ENCODE data around the gene RBMS1. TPM values are rescaled to one million over a fixed set of nuclear protein-coding genes. Genes with fewer than 3 reads are reported as not detected.

RBMS1 gene
- total RNA-seq, 1 donor from 2014 or later, result 102 TPM

- H3K4me1 ChIP-seq, result peaks cover 90% of the 10 kb centered on the region
- peak overlapping the region; percentile 51 for H3K27ac ChIP-seq
- H3K4me3 ChIP-seq, result no peak overlapping the region
- H3K9me3 ChIP-seq, result no peaks in the 10 kb centered on the region
- no peaks in the 10 kb centered on the region for H3K27me3 ChIP-seq
- DNase-seq, result no peak
- no peaks in the 10 kb centered on the region for H3K36me3 ChIP-seq
- TF ChIP-seq, protein P1, sequence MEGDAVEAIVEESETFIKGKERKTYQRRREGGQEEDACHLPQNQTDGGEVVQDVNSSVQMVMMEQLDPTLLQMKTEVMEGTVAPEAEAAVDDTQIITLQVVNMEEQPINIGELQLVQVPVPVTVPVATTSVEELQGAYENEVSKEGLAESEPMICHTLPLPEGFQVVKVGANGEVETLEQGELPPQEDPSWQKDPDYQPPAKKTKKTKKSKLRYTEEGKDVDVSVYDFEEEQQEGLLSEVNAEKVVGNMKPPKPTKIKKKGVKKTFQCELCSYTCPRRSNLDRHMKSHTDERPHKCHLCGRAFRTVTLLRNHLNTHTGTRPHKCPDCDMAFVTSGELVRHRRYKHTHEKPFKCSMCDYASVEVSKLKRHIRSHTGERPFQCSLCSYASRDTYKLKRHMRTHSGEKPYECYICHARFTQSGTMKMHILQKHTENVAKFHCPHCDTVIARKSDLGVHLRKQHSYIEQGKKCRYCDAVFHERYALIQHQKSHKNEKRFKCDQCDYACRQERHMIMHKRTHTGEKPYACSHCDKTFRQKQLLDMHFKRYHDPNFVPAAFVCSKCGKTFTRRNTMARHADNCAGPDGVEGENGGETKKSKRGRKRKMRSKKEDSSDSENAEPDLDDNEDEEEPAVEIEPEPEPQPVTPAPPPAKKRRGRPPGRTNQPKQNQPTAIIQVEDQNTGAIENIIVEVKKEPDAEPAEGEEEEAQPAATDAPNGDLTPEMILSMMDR (IDR thresholded peaks at IDR 0.05), result no peak
- no peak for ATAC-seq
- intact Hi-C loops (cut with DNase I), result no loop called here
These were observed 120.3 kb downstream of the RBMS1 start for GRCh38 chr2:160373263-160373662.

DNA sequence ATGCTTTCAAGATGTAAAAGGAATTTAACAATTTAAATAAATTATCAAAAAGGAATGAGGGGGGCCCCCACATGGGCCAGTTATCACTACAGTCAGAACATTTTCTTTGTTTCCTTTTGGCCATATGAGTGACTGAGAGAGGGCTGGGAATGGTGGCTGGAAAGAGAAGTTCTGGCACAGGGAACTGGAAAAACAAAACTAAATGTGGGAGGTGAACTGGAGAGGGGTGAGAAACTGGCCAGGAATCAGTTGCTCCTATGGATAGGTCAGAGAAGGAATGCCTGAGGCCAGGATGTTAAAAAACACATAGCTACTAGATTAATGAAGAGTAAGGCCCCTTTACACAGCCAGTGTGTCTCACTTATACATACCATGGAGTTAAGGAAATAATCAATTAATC is 121.0 kb downstream of the RBMS1 start:
- intact Hi-C loops (cut with DNase I), result no loop called here

GRCh38 chr2:160372010-160372356 is 121.6 kb downstream of the RBMS1 start:
- peak overlapping the region; percentile 52 for H3K27ac ChIP-seq
- H3K4me1 ChIP-seq, result peaks cover 90% of the 10 kb centered on the region
- no peak for ATAC-seq
- no peaks in the 10 kb centered on the region for H3K27me3 ChIP-seq
- H3K4me3 ChIP-seq, result no peak overlapping the region
- DNase-seq, result no peak
- no peaks in the 10 kb centered on the region for H3K36me3 ChIP-seq
- intact Hi-C loops (cut with DNase I), result no loop called here
- H3K9me3 ChIP-seq, result no peaks in the 10 kb centered on the region
- TF ChIP-seq, protein P1 (IDR thresholded peaks at IDR 0.05), result no peak

More for the DNA sequence above, 121.0 kb downstream of the RBMS1 start:
- no peaks in the 10 kb centered on the region for H3K27me3 ChIP-seq
- no peaks in the 10 kb centered on the region for H3K36me3 ChIP-seq
- no peaks in the 10 kb centered on the region for H3K9me3 ChIP-seq
- TF ChIP-seq, protein P1 (IDR thresholded peaks at IDR 0.05), result no peak
- no peak overlapping the region for H3K4me3 ChIP-seq
- DNase-seq, result no peak
- peak overlapping the region; percentile 53 for H3K27ac ChIP-seq
- H3K4me1 ChIP-seq, result peaks cover 90% of the 10 kb centered on the region
- ATAC-seq, result no peak

DNA sequence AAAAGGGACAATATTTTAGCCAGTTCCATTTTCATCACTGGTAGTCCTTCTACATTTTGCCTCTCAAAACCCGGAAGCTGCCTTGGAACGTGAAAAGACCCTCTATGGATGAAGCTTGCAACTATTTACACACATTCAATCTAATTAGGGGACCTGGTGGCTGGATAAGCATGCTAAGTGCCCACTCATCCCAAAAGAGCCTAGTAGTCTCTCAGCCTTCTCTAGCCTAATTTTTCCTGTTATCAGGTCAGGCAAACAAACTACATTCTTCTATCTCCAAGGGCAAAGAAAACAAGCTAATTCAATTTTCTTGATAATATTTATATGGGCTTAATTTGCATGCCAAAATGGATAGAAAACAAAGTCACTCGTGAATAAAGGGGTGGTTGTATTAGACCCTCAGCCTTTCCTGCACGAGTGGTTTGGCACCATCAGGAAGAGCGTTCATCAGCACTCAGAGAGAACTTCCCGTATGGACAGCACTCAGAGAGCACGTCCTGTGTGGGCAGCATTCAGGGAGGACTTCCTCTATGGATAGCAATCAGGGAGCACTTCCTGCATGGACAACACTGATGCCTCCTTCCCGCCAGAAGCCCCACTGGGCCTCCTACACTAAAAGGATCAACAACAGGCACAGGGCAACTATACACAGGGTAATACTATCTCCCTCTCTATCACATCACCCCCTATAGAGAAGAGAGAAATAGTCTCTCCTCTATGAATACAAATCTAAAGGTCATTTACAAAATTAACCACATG is 122.2 kb downstream of the RBMS1 start:
- Histone ChIP-seq H3K4me3 (no peak overlapping the region), H3K9me3 (no peaks in the 10 kb centered on the region), H3K27ac (peak overlapping the region; percentile 52), H3K36me3 (peaks cover 4% of the 10 kb centered on the region), H3K4me1 (peaks cover 88% of the 10 kb centered on the region), H3K27me3 (no peaks in the 10 kb centered on the region)
- TF ChIP-seq, protein P1 (IDR thresholded peaks at IDR 0.05), result no peak
- intact Hi-C loops (cut with DNase I), result no loop called here
- DNase-seq (no peak), ATAC-seq (peak; percentile 77)

DNA sequence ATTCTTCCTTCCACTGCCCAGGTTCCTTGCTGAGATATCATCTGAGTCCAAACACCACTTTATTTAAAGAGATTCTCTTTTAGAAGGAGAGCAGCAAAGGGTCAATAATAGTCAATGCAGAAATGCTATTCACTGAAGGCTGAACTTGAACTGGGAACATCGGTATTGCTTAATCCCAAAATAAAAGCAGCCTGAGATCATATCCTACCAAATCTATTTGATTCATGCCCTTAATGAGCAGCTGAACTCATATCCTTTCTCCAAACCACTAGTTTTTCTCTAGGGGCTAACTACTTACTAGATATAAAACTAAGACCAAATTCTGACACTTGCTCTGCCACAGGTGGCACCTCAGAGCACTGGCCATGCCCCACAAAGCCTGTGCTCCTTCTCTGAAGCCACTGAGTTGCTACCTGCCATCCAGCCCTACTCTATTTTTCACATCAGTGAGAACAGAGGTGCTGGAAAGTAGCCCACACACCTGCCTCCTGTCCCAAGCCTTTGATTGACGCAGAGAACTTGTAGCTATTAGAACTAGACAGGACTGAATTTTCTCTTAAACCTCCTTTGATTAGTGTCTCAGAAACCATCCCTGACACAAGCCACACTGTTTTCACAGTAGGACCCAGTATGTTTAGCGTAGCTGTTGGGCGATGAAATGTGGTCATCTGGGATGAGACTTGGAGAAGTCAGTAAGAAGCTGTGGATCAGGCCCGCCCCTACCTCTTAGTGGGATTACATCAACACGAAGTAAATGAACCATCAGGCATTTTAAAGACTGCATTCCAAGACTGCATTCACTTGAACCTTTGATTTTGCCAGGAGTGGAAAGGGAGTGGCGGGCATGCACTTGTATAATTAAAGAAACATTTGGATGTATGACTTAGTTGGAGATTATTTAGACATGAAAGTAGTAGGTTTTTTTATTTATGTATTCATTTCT is 124.3 kb downstream of the RBMS1 start:
- Histone ChIP-seq H3K36me3 (peaks cover 20% of the 10 kb centered on the region), H3K27ac (peak overlapping the region; percentile 9), H3K4me3 (no peak overlapping the region), H3K4me1 (peaks cover 90% of the 10 kb centered on the region), H3K9me3 (no peaks in the 10 kb centered on the region), H3K27me3 (no peaks in the 10 kb centered on the region)
- intact Hi-C loops (cut with DNase I), result no loop called here
- DNase-seq (no peak), ATAC-seq (peak; percentile 44)
- TF ChIP-seq, protein P1 (IDR thresholded peaks at IDR 0.05), result no peak

Measured in upper lobe of right lung (tissue), 1 donor.